CD14-positive monocyte (primary cell): Measurements from ENCODE around the gene PLXDC1. TPM values are rescaled to one million over a fixed set of nuclear protein-coding genes. Genes with fewer than 3 reads are reported as not detected.

ENCODE experiments used
- DNase-seq, 3 donors: peaks; one replicate each; pipeline ENCODE4 v3.0.0-alpha.2; 2011 to 2022
- H2AFZ ChIP-seq: 2 replicates; pipeline ENCODE4 v1.6.0; 2012; ENCODE audit warnings: mild to moderate bottlenecking, low read depth, low read length, inconsistent platforms; ENCODE audit not compliant: insufficient read depth, poor library complexity, severe bottlenecking
- H3K27ac ChIP-seq, 2 donors: 1 replicate in 1 of 2; 2 replicates in 1 of 2; pipeline ENCODE4 v1.5.1; 2012 to 2013; ENCODE audit warnings: low read length in 2 of 2, control low read depth in 1 of 2, inconsistent platforms in 1 of 2, low read depth in 1 of 2, mild to moderate bottlenecking in 1 of 2
- H3K27me3 ChIP-seq, 2 donors: one replicate each; pipeline versions ENCODE4 v1.6.0 to v1.6.1; 2011 to 2013; ENCODE audit warnings: low read length in 2 of 2; ENCODE audit not compliant: control insufficient read depth in 2 of 2, insufficient read depth in 2 of 2
- H3K36me3 ChIP-seq, 2 donors: replicated peaks in 1 of 2; 1 replicate in 1 of 2; 2 replicates in 1 of 2; pipeline versions ENCODE4 v1.5.1 to v1.6.1; 2012 to 2013; ENCODE audit warnings: low read length in 2 of 2, control low read depth in 1 of 2, inconsistent platforms in 1 of 2, mild to moderate bottlenecking in 1 of 2; ENCODE audit not compliant: insufficient read depth in 2 of 2, control insufficient read depth in 1 of 2
- H3K4me1 ChIP-seq, 2 donors: 1 replicate in 1 of 2; 2 replicates in 1 of 2; pipeline versions ENCODE4 v1.5.1 to v1.6.1; 2012 to 2013; ENCODE audit warnings: low read length in 2 of 2, control low read depth in 1 of 2, inconsistent platforms in 1 of 2, mild to moderate bottlenecking in 1 of 2, moderate library complexity in 1 of 2; ENCODE audit not compliant: insufficient read depth in 2 of 2, control insufficient read depth in 1 of 2
- H3K4me2 ChIP-seq: replicated peaks from 2 replicates; pipeline ENCODE3; 2012; ENCODE audit warnings: low read length, moderate library complexity, mild to moderate bottlenecking; ENCODE audit not compliant: poor library complexity, severe bottlenecking; ENCODE audit errors: extremely low read depth
- H3K4me3 ChIP-seq, 3 experiments: fragments of 200-600 bp in 1 of 3; sonication (generic) in 1 of 3; replicated peaks in 1 of 3; 1 replicate in 2 of 3; 2 replicates in 1 of 3; pipeline ENCODE4 v1.5.1; 2011 to 2013; ENCODE audit warnings: low read length in 3 of 3, mild to moderate bottlenecking in 3 of 3, control low read depth in 2 of 3, low read depth in 2 of 3, inconsistent platforms in 1 of 3, moderate library complexity in 1 of 3
- H3K79me2 ChIP-seq: 2 replicates; pipeline ENCODE4 v1.6.0; 2012; ENCODE audit warnings: mild to moderate bottlenecking, control low read depth, inconsistent platforms, low read length, moderate library complexity; ENCODE audit not compliant: insufficient read depth
- H3K9ac ChIP-seq: 2 replicates; pipeline ENCODE4 v1.6.0; 2017; ENCODE audit warnings: low read length, mild to moderate bottlenecking; ENCODE audit not compliant: insufficient read depth, poor library complexity, severe bottlenecking
- H3K9me3 ChIP-seq, 2 donors: replicated peaks in 1 of 2; 1 replicate in 1 of 2; 2 replicates in 1 of 2; pipeline versions ENCODE4 v1.5.1 to v1.6.1; 2012 to 2013; ENCODE audit warnings: low read length in 2 of 2, control low read depth in 1 of 2; ENCODE audit not compliant: control insufficient read depth in 1 of 2, insufficient read depth in 1 of 2
- H4K20me1 ChIP-seq: 2 replicates; pipeline ENCODE4 v1.6.0; 2012; ENCODE audit warnings: mild to moderate bottlenecking, low read length, control low read depth, moderate library complexity; ENCODE audit not compliant: insufficient read depth
- H3K27ac Mint-ChIP-seq, 7 donors: one replicate each; pipeline ENCODE4 v1.8.0; 2020; ENCODE audit warnings: mild to moderate bottlenecking in 7 of 7, mixed read lengths in 7 of 7, moderate library complexity in 6 of 7, inconsistent platforms in 2 of 7
- H3K27me3 Mint-ChIP-seq, 3 donors: one replicate each; pipeline ENCODE4 v1.8.0; 2021 to 2022; ENCODE audit warnings: low read depth in 3 of 3, mild to moderate bottlenecking in 3 of 3, mixed read lengths in 3 of 3, moderate library complexity in 3 of 3, inconsistent platforms in 1 of 3
- H3K36me3 Mint-ChIP-seq, 2 donors: one replicate each; pipeline ENCODE4 v1.8.0; 2020; ENCODE audit warnings: mixed read lengths in 2 of 2, inconsistent platforms in 1 of 2, mild to moderate bottlenecking in 1 of 2
- H3K4me1 Mint-ChIP-seq: one replicate; pipeline ENCODE4 v1.8.0; 2020; ENCODE audit warnings: mild to moderate bottlenecking, mixed read lengths
- H3K4me3 Mint-ChIP-seq, 2 donors: one replicate each; pipeline ENCODE4 v1.8.0; 2020; ENCODE audit warnings: mild to moderate bottlenecking in 2 of 2, mixed read lengths in 2 of 2, moderate library complexity in 1 of 2
- H3K9me3 Mint-ChIP-seq, 7 donors: one replicate each; pipeline ENCODE4 v1.8.0; 2020 to 2022; ENCODE audit warnings: mixed read lengths in 7 of 7, mild to moderate bottlenecking in 6 of 7, moderate library complexity in 6 of 7, inconsistent platforms in 2 of 7
- WGBS: methylation state at CpG from one replicate; pipeline ENCODE4 v1.1.5; 2013; ENCODE audit warnings: missing lambda C conversion rate; ENCODE audit not compliant: insufficient coverage; 5-methylcytosine and 5-hydroxymethylcytosine counted together
- intact Hi-C, 2 donors: fragments of 100-400 bp; cut with micrococcal nuclease; formaldehyde crosslinking; loops; one replicate each; pipeline versions ENCODE4 v1.15.0 to v1.15.1; 2023
- polyA plus RNA-seq, 3 donors: library from polyadenylated mRNA; depleted of rRNA in 1 of 3; unstranded in 2 of 3; stranded (reverse) in 1 of 3; fragments of 300-500 nt in 2 of 3; fragments of >200 nt in 1 of 3; fragmentation: Illumina TruSeq in 2 of 3; gene quantifications; 1 replicate in 2 of 3; 2 replicates in 1 of 3; pipeline ENCODE4 v1.2.3, GENCODE V29; 2012 to 2021
- TF ChIP-seq, protein P1 (sequence below): fragments of 200-600 bp; IDR thresholded peaks from one replicate; pipeline ENCODE4 v1.8.0; 2022; ENCODE audit warnings: antibody characterized with exemption, mild to moderate bottlenecking

Gene PLXDC1
- polyA plus RNA-seq, 3 donors: 0.21 TPM; not detected in 2

DNA sequence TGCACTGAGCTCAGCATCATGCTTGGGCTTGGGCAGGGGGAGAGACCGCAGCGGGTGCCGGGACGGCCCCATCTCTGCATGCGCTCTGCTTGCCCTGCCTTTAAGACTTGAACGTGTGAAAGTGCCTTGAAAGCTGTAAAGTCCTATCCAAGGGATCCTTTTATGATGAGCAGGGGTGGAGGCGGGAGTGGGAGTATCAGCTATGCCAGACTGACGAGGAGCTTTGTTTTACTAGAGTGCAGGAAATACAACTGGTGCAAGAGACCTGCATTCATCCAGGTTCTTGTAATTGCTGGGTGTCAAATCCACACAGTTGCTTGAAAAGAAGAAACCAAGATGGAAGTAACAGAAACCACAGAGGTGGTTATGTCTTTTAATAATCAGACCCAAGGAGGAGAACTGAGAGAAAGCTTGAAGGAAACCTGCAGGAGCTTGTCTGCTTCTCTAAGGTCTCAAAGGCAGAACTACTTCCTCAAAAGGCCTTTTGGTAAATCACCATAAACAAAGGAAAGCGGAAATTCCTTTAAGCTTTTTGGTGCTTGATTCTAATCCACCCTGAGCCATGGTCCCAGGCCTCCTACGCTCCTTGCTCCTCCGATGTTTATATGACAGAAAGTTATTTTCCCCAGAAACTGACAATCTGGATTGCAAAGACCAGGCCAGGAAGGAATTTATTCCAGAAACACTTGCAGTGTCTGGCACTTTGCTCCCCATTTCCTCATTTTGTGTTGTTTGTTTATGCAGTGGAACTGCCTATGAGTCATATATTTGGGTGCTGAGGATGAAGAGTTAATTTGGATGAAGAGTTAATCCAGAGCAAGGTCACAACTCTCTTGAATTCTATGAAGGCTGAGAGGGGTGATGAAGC lies 132.9 kb downstream of the PLXDC1 start:
- Histone ChIP-seq H3K27ac (peak overlapping the region; percentile 74 to 85), H4K20me1 (no peaks in the 10 kb centered on the region), H3K4me1 (peaks cover 51 to 56% of the 10 kb centered on the region in 2 donors), H3K36me3 (no peaks in the 10 kb centered on the region), H3K79me2 (no peaks in the 10 kb centered on the region), H3K9ac (no peak overlapping the region), H3K9me3 (no peaks in the 10 kb centered on the region), H3K4me3 (peak overlapping the region in 1 of 3 experiments; percentile 15), H2AFZ (peak overlapping the region; percentile 12), H3K4me2 (peak overlapping the region; percentile 43), H3K27me3 (no peaks in the 10 kb centered on the region)
- peak overlapping the region; percentile 85 to 94 (median 90) for H3K27ac Mint-ChIP-seq
- H3K4me3 Mint-ChIP-seq: peak overlapping the region in 1 of 2 donors; percentile 60
- H3K27me3 Mint-ChIP-seq: peaks cover 0 to 4% (median 3%) of the 10 kb centered on the region in 3 donors
- DNase-seq: peak; percentile 49 to 79 (median 70)
- WGBS: 67% methylated on average over 9 of the region's 11 CpGs
- peaks cover 48% of the 10 kb centered on the region for H3K4me1 Mint-ChIP-seq
- TF ChIP-seq, protein P1, sequence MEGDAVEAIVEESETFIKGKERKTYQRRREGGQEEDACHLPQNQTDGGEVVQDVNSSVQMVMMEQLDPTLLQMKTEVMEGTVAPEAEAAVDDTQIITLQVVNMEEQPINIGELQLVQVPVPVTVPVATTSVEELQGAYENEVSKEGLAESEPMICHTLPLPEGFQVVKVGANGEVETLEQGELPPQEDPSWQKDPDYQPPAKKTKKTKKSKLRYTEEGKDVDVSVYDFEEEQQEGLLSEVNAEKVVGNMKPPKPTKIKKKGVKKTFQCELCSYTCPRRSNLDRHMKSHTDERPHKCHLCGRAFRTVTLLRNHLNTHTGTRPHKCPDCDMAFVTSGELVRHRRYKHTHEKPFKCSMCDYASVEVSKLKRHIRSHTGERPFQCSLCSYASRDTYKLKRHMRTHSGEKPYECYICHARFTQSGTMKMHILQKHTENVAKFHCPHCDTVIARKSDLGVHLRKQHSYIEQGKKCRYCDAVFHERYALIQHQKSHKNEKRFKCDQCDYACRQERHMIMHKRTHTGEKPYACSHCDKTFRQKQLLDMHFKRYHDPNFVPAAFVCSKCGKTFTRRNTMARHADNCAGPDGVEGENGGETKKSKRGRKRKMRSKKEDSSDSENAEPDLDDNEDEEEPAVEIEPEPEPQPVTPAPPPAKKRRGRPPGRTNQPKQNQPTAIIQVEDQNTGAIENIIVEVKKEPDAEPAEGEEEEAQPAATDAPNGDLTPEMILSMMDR: no peak
- no peaks in the 10 kb centered on the region for H3K36me3 Mint-ChIP-seq
- intact Hi-C loops: no loop called here
- H3K9me3 Mint-ChIP-seq: no peaks in the 10 kb centered on the region

DNA sequence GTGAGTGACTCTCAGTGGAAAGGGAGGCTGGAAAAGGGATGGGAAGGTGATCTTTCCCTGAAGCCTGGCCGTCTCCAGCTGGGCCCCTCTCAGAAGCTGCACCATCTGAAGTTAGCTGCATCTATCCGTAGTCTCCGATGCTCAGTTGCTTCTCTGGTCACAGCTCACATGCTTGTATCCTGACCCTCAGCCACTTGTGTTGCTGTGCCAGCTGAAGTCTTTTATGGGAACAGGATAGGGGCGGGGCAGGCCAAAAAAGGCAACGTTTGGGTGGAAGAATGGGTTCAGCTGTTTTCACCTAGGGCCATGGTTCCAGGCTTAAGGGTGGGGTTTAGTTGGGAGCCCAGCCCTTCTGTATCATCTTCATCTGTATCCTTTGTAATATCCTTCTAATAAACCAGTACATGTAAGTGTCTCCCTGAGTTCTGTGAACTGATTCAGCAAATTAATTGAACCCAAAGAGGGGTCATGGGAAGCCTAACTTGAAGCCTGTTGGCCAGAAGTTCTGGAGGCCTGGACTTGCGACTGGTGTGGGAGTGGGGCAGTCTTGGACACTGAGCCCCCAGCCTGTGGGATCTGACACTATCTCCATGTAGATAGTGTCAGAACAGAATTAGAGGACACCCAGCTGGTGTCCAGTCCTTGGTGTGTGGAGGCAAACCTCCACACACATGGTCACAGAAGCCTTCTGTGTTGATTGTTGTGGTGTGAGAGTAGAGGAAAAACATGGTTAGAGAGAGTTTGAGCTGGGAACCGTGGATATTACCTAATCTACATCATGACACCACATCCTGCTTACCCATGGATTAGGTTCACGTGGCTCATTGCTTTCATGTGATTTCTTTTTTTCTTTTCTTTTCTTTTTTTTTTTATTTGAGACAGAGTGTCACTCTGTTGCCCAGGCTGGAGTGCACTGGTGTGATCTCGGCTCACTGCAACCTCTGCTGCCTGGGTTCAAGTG lies 135.0 kb downstream of the PLXDC1 start:
- WGBS: 100% methylated on average over 3 of the region's 9 CpGs
- intact Hi-C loops: loop anchor here in 1 of 2 donors (2.0 kb wide), 1 partner anchor 14 kb away; no protein-coding TSS in a partner anchor
- Mint-ChIP-seq H3K36me3 (no peaks in the 10 kb centered on the region), H3K4me3 (peak overlapping the region in 1 of 2 donors; percentile 51), H3K9me3 (no peaks in the 10 kb centered on the region), H3K27ac (peak overlapping the region; percentile 85 to 96 (median 94)), H3K27me3 (peaks cover 0 to 7% (median 4%) of the 10 kb centered on the region in 3 donors), H3K4me1 (peaks cover 48% of the 10 kb centered on the region)
- TF ChIP-seq, protein P1: no peak
- H3K9ac ChIP-seq: peak overlapping the region; percentile 20
- H3K4me3 ChIP-seq: no peak overlapping the region
- no peaks in the 10 kb centered on the region for H3K36me3 ChIP-seq
- no peaks in the 10 kb centered on the region for H3K79me2 ChIP-seq
- DNase-seq: peak; percentile 67 to 72 (median 71)
- no peak overlapping the region for H2AFZ ChIP-seq
- no peaks in the 10 kb centered on the region for H3K9me3 ChIP-seq
- no peaks in the 10 kb centered on the region for H3K27me3 ChIP-seq
- peak overlapping the region; percentile 8 for H3K4me2 ChIP-seq
- H4K20me1 ChIP-seq: no peaks in the 10 kb centered on the region
- H3K27ac ChIP-seq: peak overlapping the region; percentile 82 to 92
- peaks cover 51 to 56% of the 10 kb centered on the region in 2 donors for H3K4me1 ChIP-seq
